ENCODE measurements around the gene RNF31.

Gene RNF31

GRCh38 chr14:24187539-24187915 is 40.2 kb downstream of the RNF31 start:
- no peaks in the 10 kb centered on the region for H3K9me3 ChIP-seq (ENCODE audit: control insufficient read depth in 5 of 5, low read length in 5 of 5)
- peaks cover 6 to 20% (median 19%) of the 10 kb centered on the region in 5 donors for H3K4me1 ChIP-seq (ENCODE audit: control insufficient read depth in 5 of 5, insufficient read depth in 5 of 5, low read length in 5 of 5)
- H3K4me3 ChIP-seq (ENCODE audit: low read depth in 1 of 5, low read length in 5 of 5), result peak overlapping the region; percentile 68 to 78 (median 74)
- H3K27me3 ChIP-seq (ENCODE audit: control insufficient read depth in 5 of 5, insufficient read depth in 4 of 5, low read length in 5 of 5), result no peaks in the 10 kb centered on the region
- H3K36me3 ChIP-seq (ENCODE audit: control insufficient read depth in 5 of 5, insufficient read depth in 5 of 5, low read length in 5 of 5), result peaks cover 5 to 71% (median 57%) of the 10 kb centered on the region in 5 donors
- H3K9ac ChIP-seq (ENCODE audit: low read length in 5 of 5), result peak overlapping the region in 3 of 5 donors; percentile 5 to 83 (median 82)
- H3K27ac ChIP-seq (ENCODE audit: low read depth, low read length), result no peak overlapping the region

GRCh38 chr14:24188251-24189058 is 41.2 kb downstream of the RNF31 start, which contains the start of gene IPO4:
TSS of gene IPO4 (minus strand) at chr14:24188816. CDS start at chr14:24188787, 29 bp downstream.
- H3K27me3 ChIP-seq (ENCODE audit: control insufficient read depth in 5 of 5, insufficient read depth in 4 of 5, low read length in 5 of 5), result no peaks in the 10 kb centered on the region
- peak within 1 kb of the TSS; percentile 68 to 78 (median 74) for H3K4me3 ChIP-seq (ENCODE audit: low read depth in 1 of 5, low read length in 5 of 5)
- peak within 1 kb of the TSS; percentile 56 to 83 (median 78) for H3K9ac ChIP-seq (ENCODE audit: low read length in 5 of 5)
- H3K9me3 ChIP-seq (ENCODE audit: control insufficient read depth in 5 of 5, low read length in 5 of 5), result no peaks in the 10 kb centered on the region
- H3K27ac ChIP-seq (ENCODE audit: low read depth, low read length), result peak within 1 kb of the TSS; percentile 74
- H3K36me3 ChIP-seq (ENCODE audit: control insufficient read depth in 5 of 5, insufficient read depth in 5 of 5, low read length in 5 of 5), result peaks cover 5 to 68% (median 54%) of the 10 kb centered on the region in 5 donors
- peaks cover 6 to 20% (median 19%) of the 10 kb centered on the region in 5 donors for H3K4me1 ChIP-seq (ENCODE audit: control insufficient read depth in 5 of 5, insufficient read depth in 5 of 5, low read length in 5 of 5)

GRCh38 chr14:24189059-24189375 is 41.7 kb downstream of the RNF31 start:
- Histone ChIP-seq H3K27me3 (ENCODE audit: control insufficient read depth in 5 of 5, insufficient read depth in 4 of 5, low read length in 5 of 5) (no peaks in the 10 kb centered on the region), H3K36me3 (ENCODE audit: control insufficient read depth in 5 of 5, insufficient read depth in 5 of 5, low read length in 5 of 5) (peaks cover 5 to 63% (median 50%) of the 10 kb centered on the region in 5 donors), H3K9ac (ENCODE audit: low read length in 5 of 5) (peak overlapping the region in 1 of 5 donors; percentile 78), H3K4me3 (ENCODE audit: low read depth in 1 of 5, low read length in 5 of 5) (peak overlapping the region in 3 of 5 donors; percentile 74 to 76 (median 74)), H3K27ac (ENCODE audit: low read depth, low read length) (peak overlapping the region; percentile 74), H3K4me1 (ENCODE audit: control insufficient read depth in 5 of 5, insufficient read depth in 5 of 5, low read length in 5 of 5) (peaks cover 6 to 22% (median 20%) of the 10 kb centered on the region in 5 donors), H3K9me3 (ENCODE audit: control insufficient read depth in 5 of 5, low read length in 5 of 5) (no peaks in the 10 kb centered on the region)

GRCh38 chr14:24189460-24189859 is 42.2 kb downstream of the RNF31 start:
- H3K4me1 ChIP-seq (ENCODE audit: control insufficient read depth in 5 of 5, insufficient read depth in 5 of 5, low read length in 5 of 5), result peaks cover 7 to 27% (median 24%) of the 10 kb centered on the region in 5 donors
- no peak overlapping the region for H3K9ac ChIP-seq (ENCODE audit: low read length in 5 of 5)
- H3K4me3 ChIP-seq (ENCODE audit: low read depth in 1 of 5, low read length in 5 of 5), result no peak overlapping the region
- H3K27me3 ChIP-seq (ENCODE audit: control insufficient read depth in 5 of 5, insufficient read depth in 4 of 5, low read length in 5 of 5), result no peaks in the 10 kb centered on the region
- peak overlapping the region; percentile 74 for H3K27ac ChIP-seq (ENCODE audit: low read depth, low read length)
- H3K9me3 ChIP-seq (ENCODE audit: control insufficient read depth in 5 of 5, low read length in 5 of 5), result no peaks in the 10 kb centered on the region
- H3K36me3 ChIP-seq (ENCODE audit: control insufficient read depth in 5 of 5, insufficient read depth in 5 of 5, low read length in 5 of 5), result peaks cover 5 to 59% (median 45%) of the 10 kb centered on the region in 5 donors

- Histone ChIP-seq H3K9me3 (ENCODE audit: control insufficient read depth in 5 of 5, low read length in 5 of 5) (no peaks in the 10 kb centered on the region), H3K27ac (ENCODE audit: low read depth, low read length) (no peak overlapping the region), H3K4me1 (ENCODE audit: control insufficient read depth in 5 of 5, insufficient read depth in 5 of 5, low read length in 5 of 5) (peaks cover 11 to 36% (median 30%) of the 10 kb centered on the region in 5 donors), H3K9ac (ENCODE audit: low read length in 5 of 5) (no peak overlapping the region), H3K27me3 (ENCODE audit: control insufficient read depth in 5 of 5, insufficient read depth in 4 of 5, low read length in 5 of 5) (no peaks in the 10 kb centered on the region), H3K4me3 (ENCODE audit: low read depth in 1 of 5, low read length in 5 of 5) (no peak overlapping the region), H3K36me3 (ENCODE audit: control insufficient read depth in 5 of 5, insufficient read depth in 5 of 5, low read length in 5 of 5) (peaks cover 5 to 49% (median 36%) of the 10 kb centered on the region in 5 donors)
Measured at GRCh38 chr14:24190416-24190815, 43.1 kb downstream of the RNF31 start.

- peaks cover 12 to 44% (median 35%) of the 10 kb centered on the region in 5 donors for H3K4me1 ChIP-seq (ENCODE audit: control insufficient read depth in 5 of 5, insufficient read depth in 5 of 5, low read length in 5 of 5)
- no peak overlapping the region for H3K9ac ChIP-seq (ENCODE audit: low read length in 5 of 5)
- no peaks in the 10 kb centered on the region for H3K27me3 ChIP-seq (ENCODE audit: control insufficient read depth in 5 of 5, insufficient read depth in 4 of 5, low read length in 5 of 5)
- H3K4me3 ChIP-seq (ENCODE audit: low read depth in 1 of 5, low read length in 5 of 5), result no peak overlapping the region
- H3K9me3 ChIP-seq (ENCODE audit: control insufficient read depth in 5 of 5, low read length in 5 of 5), result no peaks in the 10 kb centered on the region
- H3K36me3 ChIP-seq (ENCODE audit: control insufficient read depth in 5 of 5, insufficient read depth in 5 of 5, low read length in 5 of 5), result peaks cover 5 to 28% (median 21%) of the 10 kb centered on the region in 5 donors
- no peak overlapping the region for H3K27ac ChIP-seq (ENCODE audit: low read depth, low read length)
Measured at GRCh38 chr14:24192933-24193332, 45.6 kb downstream of the RNF31 start.

GRCh38 chr14:24194186-24194872 is 47.0 kb downstream of the RNF31 start:
- Histone ChIP-seq H3K4me1 (ENCODE audit: control insufficient read depth in 5 of 5, insufficient read depth in 5 of 5, low read length in 5 of 5) (peaks cover 9 to 31% (median 24%) of the 10 kb centered on the region in 5 donors), H3K27ac (ENCODE audit: low read depth, low read length) (peak overlapping the region; percentile 95), H3K27me3 (ENCODE audit: control insufficient read depth in 5 of 5, insufficient read depth in 4 of 5, low read length in 5 of 5) (no peaks in the 10 kb centered on the region), H3K9ac (ENCODE audit: low read length in 5 of 5) (peak overlapping the region in 4 of 5 donors; percentile 84 to 96 (median 95)), H3K4me3 (ENCODE audit: low read depth in 1 of 5, low read length in 5 of 5) (peak overlapping the region; percentile 84 to 95 (median 89)), H3K36me3 (ENCODE audit: control insufficient read depth in 5 of 5, insufficient read depth in 5 of 5, low read length in 5 of 5) (peaks cover 5 to 31% (median 21%) of the 10 kb centered on the region in 5 donors), H3K9me3 (ENCODE audit: control insufficient read depth in 5 of 5, low read length in 5 of 5) (no peaks in the 10 kb centered on the region)

GRCh38 chr14:24194873-24195185 is 47.5 kb downstream of the RNF31 start:
- Histone ChIP-seq H3K9me3 (ENCODE audit: control insufficient read depth in 5 of 5, low read length in 5 of 5) (no peaks in the 10 kb centered on the region), H3K27me3 (ENCODE audit: control insufficient read depth in 5 of 5, insufficient read depth in 4 of 5, low read length in 5 of 5) (no peaks in the 10 kb centered on the region), H3K27ac (ENCODE audit: low read depth, low read length) (peak overlapping the region; percentile 95), H3K4me3 (ENCODE audit: low read depth in 1 of 5, low read length in 5 of 5) (peak overlapping the region; percentile 84 to 95 (median 89)), H3K4me1 (ENCODE audit: control insufficient read depth in 5 of 5, insufficient read depth in 5 of 5, low read length in 5 of 5) (peaks cover 9 to 29% (median 24%) of the 10 kb centered on the region in 5 donors), H3K9ac (ENCODE audit: low read length in 5 of 5) (peak overlapping the region; percentile 84 to 96 (median 95)), H3K36me3 (ENCODE audit: control insufficient read depth in 5 of 5, insufficient read depth in 5 of 5, low read length in 5 of 5) (peaks cover 5 to 32% (median 21%) of the 10 kb centered on the region in 5 donors)

GRCh38 chr14:24195186-24196070 is 48.1 kb downstream of the RNF31 start, which contains the start of gene TM9SF1:
TSS of gene TM9SF1 (minus strand) at chr14:24195441. CDS start at chr14:24195019, 422 bp downstream.
- peak within 1 kb of the TSS; percentile 95 for H3K27ac ChIP-seq (ENCODE audit: low read depth, low read length)
- peaks cover 5 to 29% (median 16%) of the 10 kb centered on the region in 5 donors for H3K36me3 ChIP-seq (ENCODE audit: control insufficient read depth in 5 of 5, insufficient read depth in 5 of 5, low read length in 5 of 5)
- no peaks in the 10 kb centered on the region for H3K27me3 ChIP-seq (ENCODE audit: control insufficient read depth in 5 of 5, insufficient read depth in 4 of 5, low read length in 5 of 5)
- peak within 1 kb of the TSS; percentile 84 to 95 (median 94) for H3K4me3 ChIP-seq (ENCODE audit: low read depth in 1 of 5, low read length in 5 of 5)
- no peaks in the 10 kb centered on the region for H3K9me3 ChIP-seq (ENCODE audit: control insufficient read depth in 5 of 5, low read length in 5 of 5)
- peaks cover 9 to 29% (median 24%) of the 10 kb centered on the region in 5 donors for H3K4me1 ChIP-seq (ENCODE audit: control insufficient read depth in 5 of 5, insufficient read depth in 5 of 5, low read length in 5 of 5)
- peak within 1 kb of the TSS; percentile 84 to 96 (median 95) for H3K9ac ChIP-seq (ENCODE audit: low read length in 5 of 5)

Measured in subcutaneous abdominal adipose tissue (tissue), 5 donors.